WI38 (cell line): ENCODE measurements around the gene ZFHX3.

Experiments used
- H3K4me3 ChIP-seq: 2 replicates; pipeline ENCODE4 v1.5.1; 2011; ENCODE audit warnings: low read depth, mild to moderate bottlenecking, control low read depth, low read length
- CTCF ChIP-seq: IDR thresholded peaks from 2 replicates; pipeline ENCODE4 v1.5.1; 2012; ENCODE audit warnings: low read depth, mild to moderate bottlenecking, control low read depth, low read length

Gene ZFHX3

GRCh38 chr16:73034374-73034773, 13.6 kb downstream of the ZFHX3 start:
- TF ChIP-seq CTCF, result no peak
- H3K4me3 ChIP-seq, result no peak overlapping the region

- no peak for TF ChIP-seq CTCF
- no peak overlapping the region for H3K4me3 ChIP-seq
Measured at GRCh38 chr16:73033271-73033998, 14.5 kb downstream of the ZFHX3 start.

- no peak for TF ChIP-seq CTCF
- H3K4me3 ChIP-seq, result no peak overlapping the region
Measured at GRCh38 chr16:73032541-73033270, 15.2 kb downstream of the ZFHX3 start.

GRCh38 chr16:73031984-73032383, 15.9 kb downstream of the ZFHX3 start:
- no peak overlapping the region for H3K4me3 ChIP-seq
- TF ChIP-seq CTCF, result no peak

- no peak; the same call in 1 of the 2 replicates for TF ChIP-seq CTCF
- H3K4me3 ChIP-seq, result no peak overlapping the region
Measured at GRCh38 chr16:73031155-73031866, 16.6 kb downstream of the ZFHX3 start.

GRCh38 chr16:73028721-73029361, 19.1 kb downstream of the ZFHX3 start:
- H3K4me3 ChIP-seq, result no peak overlapping the region
- TF ChIP-seq CTCF, result no peak

- no peak overlapping the region for H3K4me3 ChIP-seq
- no peak for TF ChIP-seq CTCF
Measured at GRCh38 chr16:73028263-73028662, 19.7 kb downstream of the ZFHX3 start.
